ENCODE results near the gene MPHOSPH9. TPM values are rescaled to one million over a fixed set of nuclear protein-coding genes. Genes with fewer than 3 reads are reported as not detected.

MPHOSPH9 gene
- total and polyA plus RNA-seq, 2 of the 13 experiments (the other 11 are each of a cell fraction or from before 2014, with no cell fraction given), result 20.3 to 63.4 TPM

DNA sequence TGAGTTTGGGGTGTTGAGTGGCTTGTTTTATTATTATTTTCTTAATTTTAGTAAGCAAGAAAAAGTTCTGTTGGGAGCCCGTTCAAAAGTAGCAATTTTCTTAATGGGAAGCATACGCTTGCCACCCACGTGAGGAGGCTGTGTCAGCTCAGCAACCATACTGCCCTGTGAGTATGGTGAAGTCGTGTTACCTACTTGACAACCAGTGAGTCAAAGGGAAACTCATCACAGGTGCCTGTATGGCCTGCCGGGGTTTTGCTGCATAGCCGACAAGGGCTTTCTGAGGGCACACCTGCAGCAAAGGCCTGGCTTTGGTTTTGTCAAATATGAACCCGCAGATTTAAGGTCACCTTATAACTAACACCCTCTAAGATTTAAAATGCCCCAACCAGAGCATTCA lies 113.1 kb downstream of the MPHOSPH9 start (continued):
- TF ChIP-seq KDM4B (CRISPR knock-in tag; IDR thresholded peaks at IDR 0.05) (no peak), NFE2L2 (IDR thresholded peaks at IDR 0.05; ENCODE audit: low read length) (no peak), RARG (CRISPR knock-in tag; IDR thresholded peaks at IDR 0.05; ENCODE audit: low read depth) (no peak), MXD4 (CRISPR knock-in tag; IDR thresholded peaks at IDR 0.05) (no peak), STAT5B (CRISPR knock-in tag; IDR thresholded peaks at IDR 0.05) (no peak), FOXO1 (CRISPR knock-in tag; IDR thresholded peaks at IDR 0.05) (no peak), RELA (CRISPR knock-in tag; IDR thresholded peaks at IDR 0.05) (no peak), HNRNPLL (IDR thresholded peaks at IDR 0.05; ENCODE audit: low read depth, low read length, poor library complexity, severe bottlenecking) (no peak)
- TF ChIP-seq, protein P1, sequence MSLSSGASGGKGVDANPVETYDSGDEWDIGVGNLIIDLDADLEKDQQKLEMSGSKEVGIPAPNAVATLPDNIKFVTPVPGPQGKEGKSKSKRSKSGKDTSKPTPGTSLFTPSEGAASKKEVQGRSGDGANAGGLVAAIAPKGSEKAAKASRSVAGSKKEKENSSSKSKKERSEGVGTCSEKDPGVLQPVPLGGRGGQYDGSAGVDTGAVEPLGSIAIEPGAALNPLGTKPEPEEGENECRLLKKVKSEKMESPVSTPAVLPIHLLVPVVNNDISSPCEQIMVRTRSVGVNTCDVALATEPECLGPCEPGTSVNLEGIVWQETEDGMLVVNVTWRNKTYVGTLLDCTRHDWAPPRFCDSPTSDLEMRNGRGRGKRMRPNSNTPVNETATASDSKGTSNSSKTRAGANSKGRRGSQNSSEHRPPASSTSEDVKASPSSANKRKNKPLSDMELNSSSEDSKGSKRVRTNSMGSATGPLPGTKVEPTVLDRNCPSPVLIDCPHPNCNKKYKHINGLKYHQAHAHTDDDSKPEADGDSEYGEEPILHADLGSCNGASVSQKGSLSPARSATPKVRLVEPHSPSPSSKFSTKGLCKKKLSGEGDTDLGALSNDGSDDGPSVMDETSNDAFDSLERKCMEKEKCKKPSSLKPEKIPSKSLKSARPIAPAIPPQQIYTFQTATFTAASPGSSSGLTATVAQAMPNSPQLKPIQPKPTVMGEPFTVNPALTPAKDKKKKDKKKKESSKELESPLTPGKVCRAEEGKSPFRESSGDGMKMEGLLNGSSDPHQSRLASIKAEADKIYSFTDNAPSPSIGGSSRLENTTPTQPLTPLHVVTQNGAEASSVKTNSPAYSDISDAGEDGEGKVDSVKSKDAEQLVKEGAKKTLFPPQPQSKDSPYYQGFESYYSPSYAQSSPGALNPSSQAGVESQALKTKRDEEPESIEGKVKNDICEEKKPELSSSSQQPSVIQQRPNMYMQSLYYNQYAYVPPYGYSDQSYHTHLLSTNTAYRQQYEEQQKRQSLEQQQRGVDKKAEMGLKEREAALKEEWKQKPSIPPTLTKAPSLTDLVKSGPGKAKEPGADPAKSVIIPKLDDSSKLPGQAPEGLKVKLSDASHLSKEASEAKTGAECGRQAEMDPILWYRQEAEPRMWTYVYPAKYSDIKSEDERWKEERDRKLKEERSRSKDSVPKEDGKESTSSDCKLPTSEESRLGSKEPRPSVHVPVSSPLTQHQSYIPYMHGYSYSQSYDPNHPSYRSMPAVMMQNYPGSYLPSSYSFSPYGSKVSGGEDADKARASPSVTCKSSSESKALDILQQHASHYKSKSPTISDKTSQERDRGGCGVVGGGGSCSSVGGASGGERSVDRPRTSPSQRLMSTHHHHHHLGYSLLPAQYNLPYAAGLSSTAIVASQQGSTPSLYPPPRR (CRISPR knock-in tag; IDR thresholded peaks at IDR 0.05; ENCODE audit: borderline replicate concordance), result no peak
- TF ChIP-seq, protein P2, sequence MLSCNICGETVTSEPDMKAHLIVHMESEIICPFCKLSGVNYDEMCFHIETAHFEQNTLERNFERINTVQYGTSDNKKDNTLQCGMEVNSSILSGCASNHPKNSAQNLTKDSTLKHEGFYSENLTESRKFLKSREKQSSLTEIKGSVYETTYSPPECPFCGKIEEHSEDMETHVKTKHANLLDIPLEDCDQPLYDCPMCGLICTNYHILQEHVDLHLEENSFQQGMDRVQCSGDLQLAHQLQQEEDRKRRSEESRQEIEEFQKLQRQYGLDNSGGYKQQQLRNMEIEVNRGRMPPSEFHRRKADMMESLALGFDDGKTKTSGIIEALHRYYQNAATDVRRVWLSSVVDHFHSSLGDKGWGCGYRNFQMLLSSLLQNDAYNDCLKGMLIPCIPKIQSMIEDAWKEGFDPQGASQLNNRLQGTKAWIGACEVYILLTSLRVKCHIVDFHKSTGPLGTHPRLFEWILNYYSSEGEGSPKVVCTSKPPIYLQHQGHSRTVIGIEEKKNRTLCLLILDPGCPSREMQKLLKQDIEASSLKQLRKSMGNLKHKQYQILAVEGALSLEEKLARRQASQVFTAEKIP (CRISPR knock-in tag; IDR thresholded peaks at IDR 0.05; ENCODE audit: borderline replicate concordance), result no peak
- TF ChIP-seq, protein P3, sequence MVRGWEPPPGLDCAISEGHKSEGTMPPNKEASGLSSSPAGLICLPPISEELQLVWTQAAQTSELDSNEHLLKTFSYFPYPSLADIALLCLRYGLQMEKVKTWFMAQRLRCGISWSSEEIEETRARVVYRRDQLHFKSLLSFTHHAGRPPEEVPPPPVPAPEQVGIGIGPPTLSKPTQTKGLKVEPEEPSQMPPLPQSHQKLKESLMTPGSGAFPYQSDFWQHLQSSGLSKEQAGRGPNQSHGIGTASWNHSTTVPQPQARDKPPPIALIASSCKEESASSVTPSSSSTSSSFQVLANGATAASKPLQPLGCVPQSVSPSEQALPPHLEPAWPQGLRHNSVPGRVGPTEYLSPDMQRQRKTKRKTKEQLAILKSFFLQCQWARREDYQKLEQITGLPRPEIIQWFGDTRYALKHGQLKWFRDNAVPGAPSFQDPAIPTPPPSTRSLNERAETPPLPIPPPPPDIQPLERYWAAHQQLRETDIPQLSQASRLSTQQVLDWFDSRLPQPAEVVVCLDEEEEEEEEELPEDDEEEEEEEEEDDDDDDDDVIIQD (CRISPR knock-in tag; IDR thresholded peaks at IDR 0.05; ENCODE audit: low read depth), result no peak
- TF ChIP-seq, protein P4, sequence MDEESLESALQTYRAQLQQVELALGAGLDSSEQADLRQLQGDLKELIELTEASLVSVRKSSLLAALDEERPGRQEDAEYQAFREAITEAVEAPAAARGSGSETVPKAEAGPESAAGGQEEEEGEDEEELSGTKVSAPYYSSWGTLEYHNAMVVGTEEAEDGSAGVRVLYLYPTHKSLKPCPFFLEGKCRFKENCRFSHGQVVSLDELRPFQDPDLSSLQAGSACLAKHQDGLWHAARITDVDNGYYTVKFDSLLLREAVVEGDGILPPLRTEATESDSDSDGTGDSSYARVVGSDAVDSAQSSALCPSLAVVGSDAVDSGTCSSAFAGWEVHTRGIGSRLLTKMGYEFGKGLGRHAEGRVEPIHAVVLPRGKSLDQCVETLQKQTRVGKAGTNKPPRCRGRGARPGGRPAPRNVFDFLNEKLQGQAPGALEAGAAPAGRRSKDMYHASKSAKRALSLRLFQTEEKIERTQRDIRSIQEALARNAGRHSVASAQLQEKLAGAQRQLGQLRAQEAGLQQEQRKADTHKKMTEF (CRISPR knock-in tag; IDR thresholded peaks at IDR 0.05), result no peak
